ENCODE data around the gene TOM1L1. TPM values are rescaled to one million over a fixed set of nuclear protein-coding genes. Genes with fewer than 3 reads are reported as not detected.

Gene TOM1L1, protein sequence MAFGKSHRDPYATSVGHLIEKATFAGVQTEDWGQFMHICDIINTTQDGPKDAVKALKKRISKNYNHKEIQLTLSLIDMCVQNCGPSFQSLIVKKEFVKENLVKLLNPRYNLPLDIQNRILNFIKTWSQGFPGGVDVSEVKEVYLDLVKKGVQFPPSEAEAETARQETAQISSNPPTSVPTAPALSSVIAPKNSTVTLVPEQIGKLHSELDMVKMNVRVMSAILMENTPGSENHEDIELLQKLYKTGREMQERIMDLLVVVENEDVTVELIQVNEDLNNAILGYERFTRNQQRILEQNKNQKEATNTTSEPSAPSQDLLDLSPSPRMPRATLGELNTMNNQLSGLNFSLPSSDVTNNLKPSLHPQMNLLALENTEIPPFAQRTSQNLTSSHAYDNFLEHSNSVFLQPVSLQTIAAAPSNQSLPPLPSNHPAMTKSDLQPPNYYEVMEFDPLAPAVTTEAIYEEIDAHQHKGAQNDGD
- total RNA-seq (ENCODE audit: unreplicated experiment) = 16.7 TPM
- long read RNA-seq, transcript TOM1L1-221 (16 exons, 2,507 nt) = major isoform, 6 of 15 reads
- long read RNA-seq, partial matches to known transcripts = 1 of 15 reads
- long read RNA-seq, other reads (novel, unspliced or antisense) = 4 of 15 reads

DNA sequence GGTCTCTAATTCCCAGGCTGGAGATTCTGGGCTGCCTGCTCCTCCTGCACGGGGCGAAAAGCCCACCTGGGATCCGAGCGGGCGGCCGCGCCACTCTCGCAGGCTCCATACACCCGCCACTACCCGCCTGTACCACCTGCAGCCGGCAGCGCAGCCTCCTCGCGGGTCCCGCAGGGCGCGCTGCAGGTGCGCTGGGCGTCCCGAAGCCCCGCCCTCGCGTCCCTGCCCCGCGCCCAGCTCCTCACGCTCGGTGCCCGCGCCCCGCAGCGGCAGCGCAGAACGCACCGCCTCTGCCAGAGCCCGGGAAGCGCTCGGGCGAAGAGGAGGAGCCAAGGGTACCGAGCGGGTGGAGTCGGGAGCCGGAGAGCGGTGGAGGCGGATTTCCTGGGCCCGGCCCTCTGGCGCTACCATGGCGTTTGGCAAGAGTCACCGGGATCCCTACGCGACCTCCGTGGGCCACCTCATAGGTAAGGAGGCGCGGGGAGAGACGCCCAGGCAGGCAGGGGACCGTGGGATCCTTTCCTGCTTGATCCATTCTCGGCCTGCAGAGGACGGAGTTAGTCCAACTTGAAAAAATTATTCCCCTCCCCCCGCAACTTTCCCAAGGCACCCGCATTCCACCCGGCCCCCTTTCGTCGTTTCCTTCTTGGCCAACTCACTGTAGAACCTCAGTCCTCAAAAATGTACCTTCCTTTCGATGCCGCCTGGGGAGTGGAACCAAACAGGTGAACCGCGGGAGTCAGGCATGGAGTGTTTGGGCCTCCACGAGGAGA, at the start of gene TOM1L1:
Gene TOM1L1 (plus strand): TSS at position 396 of the 773 bp plus-strand sequence. CDS start 14 bp downstream, at position 410.
- TF ChIP-seq, protein P1, sequence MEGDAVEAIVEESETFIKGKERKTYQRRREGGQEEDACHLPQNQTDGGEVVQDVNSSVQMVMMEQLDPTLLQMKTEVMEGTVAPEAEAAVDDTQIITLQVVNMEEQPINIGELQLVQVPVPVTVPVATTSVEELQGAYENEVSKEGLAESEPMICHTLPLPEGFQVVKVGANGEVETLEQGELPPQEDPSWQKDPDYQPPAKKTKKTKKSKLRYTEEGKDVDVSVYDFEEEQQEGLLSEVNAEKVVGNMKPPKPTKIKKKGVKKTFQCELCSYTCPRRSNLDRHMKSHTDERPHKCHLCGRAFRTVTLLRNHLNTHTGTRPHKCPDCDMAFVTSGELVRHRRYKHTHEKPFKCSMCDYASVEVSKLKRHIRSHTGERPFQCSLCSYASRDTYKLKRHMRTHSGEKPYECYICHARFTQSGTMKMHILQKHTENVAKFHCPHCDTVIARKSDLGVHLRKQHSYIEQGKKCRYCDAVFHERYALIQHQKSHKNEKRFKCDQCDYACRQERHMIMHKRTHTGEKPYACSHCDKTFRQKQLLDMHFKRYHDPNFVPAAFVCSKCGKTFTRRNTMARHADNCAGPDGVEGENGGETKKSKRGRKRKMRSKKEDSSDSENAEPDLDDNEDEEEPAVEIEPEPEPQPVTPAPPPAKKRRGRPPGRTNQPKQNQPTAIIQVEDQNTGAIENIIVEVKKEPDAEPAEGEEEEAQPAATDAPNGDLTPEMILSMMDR (IDR thresholded peaks at IDR 0.05; ENCODE audit: unreplicated experiment) = no peak

DNA sequence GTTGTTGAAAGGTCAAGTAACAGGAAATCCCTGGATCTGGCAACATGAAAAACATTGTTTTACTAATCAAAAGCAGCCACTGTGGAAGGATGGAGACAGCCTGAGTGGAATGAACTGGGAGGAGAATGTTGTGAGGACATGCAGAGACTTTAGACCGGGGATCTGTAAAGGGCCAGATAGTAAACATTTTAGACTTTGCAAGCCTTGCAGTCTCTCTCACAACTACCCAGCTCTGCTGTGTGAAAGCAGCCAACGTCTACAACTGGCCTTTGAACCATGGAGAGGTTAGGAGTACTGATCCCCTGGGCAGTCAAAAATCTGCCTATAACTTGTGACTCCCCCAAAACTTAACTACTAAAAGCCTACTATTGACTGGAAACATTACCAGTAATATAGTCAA, 41.5 kb upstream of the TOM1L1 start:
- H3K27me3 Mint-ChIP-seq (ENCODE audit: unreplicated experiment) = peaks cover 4% of the 10 kb centered on the region
- H3K36me3 Mint-ChIP-seq (ENCODE audit: low read depth, unreplicated experiment) = no peaks in the 10 kb centered on the region
- H3K4me1 Mint-ChIP-seq (ENCODE audit: unreplicated experiment) = peaks cover 3% of the 10 kb centered on the region
- H3K27ac Mint-ChIP-seq (ENCODE audit: unreplicated experiment) = no peak overlapping the region
- H3K9me3 Mint-ChIP-seq (ENCODE audit: unreplicated experiment) = no peaks in the 10 kb centered on the region
- no peak overlapping the region for H3K4me3 Mint-ChIP-seq (ENCODE audit: unreplicated experiment)
- TF ChIP-seq, protein P1 (IDR thresholded peaks at IDR 0.05; ENCODE audit: unreplicated experiment) = no peak
- DNase-seq (ENCODE audit: low spot score) = no peak

More for the DNA sequence above, at the start of gene TOM1L1:
- H3K4me3 Mint-ChIP-seq (ENCODE audit: unreplicated experiment) = peak within 1 kb of the TSS; percentile 94
- DNase-seq (ENCODE audit: low spot score) = peak; percentile 66
- H3K27me3 Mint-ChIP-seq (ENCODE audit: unreplicated experiment) = peaks cover 5% of the 10 kb centered on the region
- H3K27ac Mint-ChIP-seq (ENCODE audit: unreplicated experiment) = peak within 1 kb of the TSS; percentile 70
- no peaks in the 10 kb centered on the region for H3K9me3 Mint-ChIP-seq (ENCODE audit: unreplicated experiment)
- H3K36me3 Mint-ChIP-seq (ENCODE audit: low read depth, unreplicated experiment) = no peaks in the 10 kb centered on the region
- peaks cover 3% of the 10 kb centered on the region for H3K4me1 Mint-ChIP-seq (ENCODE audit: unreplicated experiment)

DNA sequence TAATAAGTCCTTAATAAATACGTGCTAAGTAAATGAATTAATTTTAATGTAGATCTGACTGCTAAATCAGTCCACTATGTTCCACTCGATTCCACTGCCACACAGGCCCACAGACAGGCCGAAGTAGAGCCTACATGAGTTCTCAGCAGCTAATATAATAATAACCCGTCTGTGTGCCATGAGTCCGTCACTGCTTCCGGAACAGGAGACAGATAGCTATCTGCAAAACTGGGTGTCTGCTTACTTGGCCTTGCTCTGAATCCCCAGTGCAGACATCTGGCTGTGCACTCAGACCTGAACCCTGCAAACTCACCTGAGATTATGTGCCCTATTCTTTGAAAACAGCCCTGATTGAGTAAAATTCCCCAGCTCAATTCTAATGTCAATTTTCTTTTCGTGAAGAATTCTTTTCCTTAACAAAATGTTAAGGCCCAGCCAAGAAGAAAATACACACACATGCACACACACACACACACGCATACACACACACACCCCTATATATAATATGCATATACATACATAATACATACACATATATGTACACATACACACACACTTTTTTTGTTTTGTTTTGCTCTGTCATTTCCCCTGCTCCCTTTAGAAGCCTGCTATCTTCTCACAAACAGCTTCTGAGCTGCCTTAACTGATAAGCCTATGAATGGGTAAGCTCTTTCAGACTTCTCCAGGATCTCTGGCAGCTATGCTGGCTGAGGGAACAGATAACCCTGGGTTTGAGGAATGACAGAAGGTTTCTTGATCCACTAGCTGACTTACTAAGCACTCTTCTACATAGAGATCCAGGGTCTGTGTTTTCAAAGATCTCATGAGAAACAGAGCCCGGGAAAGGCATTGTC, 39.8 kb upstream of the TOM1L1 start:
- no peaks in the 10 kb centered on the region for H3K9me3 Mint-ChIP-seq (ENCODE audit: unreplicated experiment)

GRCh38 chr17:54861471-54861983, 39.1 kb upstream of the TOM1L1 start:
- no peak for DNase-seq (ENCODE audit: low spot score)
- H3K27ac Mint-ChIP-seq (ENCODE audit: unreplicated experiment) = no peak overlapping the region
- H3K9me3 Mint-ChIP-seq (ENCODE audit: unreplicated experiment) = no peaks in the 10 kb centered on the region
- TF ChIP-seq, protein P1 (IDR thresholded peaks at IDR 0.05; ENCODE audit: unreplicated experiment) = no peak
- H3K27me3 Mint-ChIP-seq (ENCODE audit: unreplicated experiment) = peaks cover 5% of the 10 kb centered on the region
- no peaks in the 10 kb centered on the region for H3K36me3 Mint-ChIP-seq (ENCODE audit: low read depth, unreplicated experiment)
- H3K4me3 Mint-ChIP-seq (ENCODE audit: unreplicated experiment) = no peak overlapping the region
- H3K4me1 Mint-ChIP-seq (ENCODE audit: unreplicated experiment) = peaks cover 3% of the 10 kb centered on the region

More for the DNA sequence above, 39.8 kb upstream of the TOM1L1 start:
- no peak for DNase-seq (ENCODE audit: low spot score)
- TF ChIP-seq, protein P1 (IDR thresholded peaks at IDR 0.05; ENCODE audit: unreplicated experiment) = no peak
- Mint-ChIP-seq H3K27ac (ENCODE audit: unreplicated experiment) (no peak overlapping the region), H3K36me3 (ENCODE audit: low read depth, unreplicated experiment) (no peaks in the 10 kb centered on the region), H3K4me3 (ENCODE audit: unreplicated experiment) (no peak overlapping the region), H3K4me1 (ENCODE audit: unreplicated experiment) (peaks cover 3% of the 10 kb centered on the region), H3K27me3 (ENCODE audit: unreplicated experiment) (peaks cover 5% of the 10 kb centered on the region)

Data from endothelial cell (in vitro differentiated cells).